Measurements from ENCODE around the gene CEP131. TPM values are rescaled to one million over a fixed set of nuclear protein-coding genes. Genes with fewer than 3 reads are reported as not detected.
"Not testable (repeated sequence)": the region's sequence is repeated elsewhere in the genome, so short reads cannot be mapped to it uniquely, and the experiment has no call there.

Gene CEP131
- total and polyA plus RNA-seq, 2 of the 4 experiments (the other 2 are of a cell fraction) = 4.8 to 9.6 TPM

- BruUV-seq (replicated peaks); CTCF ChIA-PET; H2BK20ac ChIP-seq (ENCODE audit: low read depth, low read length); in situ Hi-C loops (cut with MboI; ENCODE audit: low sequenced_read_pairs); ATAC-seq (ENCODE audit: low read depth); H3K4me1 ChIP-seq (ENCODE audit: control insufficient read depth, insufficient read depth, low read length); H3K4me3 ChIP-seq (ENCODE audit: insufficient read depth, low read depth, low read length); H3K27ac ChIP-seq (ENCODE audit: insufficient read depth, low read length); H3K14ac ChIP-seq (replicated peaks; ENCODE audit: low read depth, low read length); H3K9me1 ChIP-seq (ENCODE audit: insufficient read depth, low read length); H3K9ac ChIP-seq (ENCODE audit: low read depth, low read length); H2AFZ ChIP-seq (replicated peaks; ENCODE audit: low read length, poor library complexity); H2BK5ac ChIP-seq (ENCODE audit: low read depth, low read length, poor library complexity, severe bottlenecking); H4K5ac ChIP-seq (ENCODE audit: low read depth, low read length); H2BK15ac ChIP-seq (ENCODE audit: low read depth, low read length); H3K4ac ChIP-seq (ENCODE audit: low read depth, low read length); H3K23ac ChIP-seq (ENCODE audit: low read depth, low read length); H3K79me1 ChIP-seq (ENCODE audit: low read depth in 1 of 2, low read length in 2 of 2); H3K56ac ChIP-seq (ENCODE audit: extremely low read depth, insufficient read depth, low read length); H2BK120ac ChIP-seq (ENCODE audit: low read depth, low read length); H3K36me3 ChIP-seq (ENCODE audit: control insufficient read depth, insufficient read depth, low read length); H2AK9ac ChIP-seq (replicated peaks; ENCODE audit: low read depth, low read length, poor library complexity); dilution Hi-C loops (cut with HindIII; ENCODE audit: low sequenced_read_pairs, unreplicated experiment); H4K91ac ChIP-seq (ENCODE audit: insufficient read depth, low read depth, low read length); H4K8ac ChIP-seq (ENCODE audit: low read depth in 2 of 2, low read length in 2 of 2); H3K9me3 ChIP-seq (ENCODE audit: control insufficient read depth, insufficient read depth, low read length); H4K20me1 ChIP-seq (ENCODE audit: insufficient read depth, low read length); H2AK5ac ChIP-seq (ENCODE audit: low read depth, low read length); intact Hi-C loops (cut with micrococcal nuclease); DNase-seq; H3K4me2 ChIP-seq (ENCODE audit: low read depth, low read length); H3K18ac ChIP-seq (ENCODE audit: low read depth, low read length): not testable (repeated sequence)
- POLR2A ChIA-PET (ENCODE audit: unreplicated experiment) = interaction anchor here (0.7 kb wide), 1 partner anchor 363 kb away, joined by 16 read pairs; no protein-coding TSS in a partner anchor
- WGBS, 2 experiments (ENCODE audit: extremely low coverage in 2 of 2, insufficient read length in 1 of 2) = 75% methylated on average over 2 of the region's 10 CpGs; no CpG with 5 or more reads in 1 of the 2 experiments
- H3K27me3 ChIP-seq (ENCODE audit: control insufficient read depth, insufficient read depth, low read length) = peaks cover 18% of the 10 kb centered on the region
These were observed 76.6 kb downstream of the CEP131 start for GRCh38 chr17:81146208-81146607.

Data from IMR-90 (cell line).